T47D (cell line): ENCODE measurements around the gene LPIN2.
"Not testable (repeated sequence)": the region's sequence is repeated elsewhere in the genome, so short reads cannot be mapped to it uniquely, and the experiment has no call there.

ENCODE experiments used
- DNase-seq, 2 experiments: peaks; one replicate each; pipeline versions ENCODE4 v3.0.0 to v3.0.0-alpha.2; 2011 to 2012; ENCODE audit warnings: low read depth in 1 of 2, low spot score in 1 of 2
- JUND ChIP-seq: IDR thresholded peaks from 2 replicates; pipeline ENCODE4 v1.6.1; 2012; ENCODE audit warnings: low read depth
- in situ Hi-C: cut with HindIII; loops from 2 replicates; pipeline ENCODE4 v1.10.0; 2016; ENCODE audit warnings: low sequenced_read_pairs, low pct_unique_long_range_greater_than_20kb

Gene LPIN2

GRCh38 chr18:3010086-3010485, 2.9 kb downstream of the LPIN2 start:
- DNase-seq: no peak
- in situ Hi-C loops: no loop called here
- TF ChIP-seq JUND: no peak

- no peak for TF ChIP-seq JUND
- DNase-seq: no peak
- in situ Hi-C loops: no loop called here
Observed at GRCh38 chr18:3008541-3008940, 4.4 kb downstream of the LPIN2 start.

DNA sequence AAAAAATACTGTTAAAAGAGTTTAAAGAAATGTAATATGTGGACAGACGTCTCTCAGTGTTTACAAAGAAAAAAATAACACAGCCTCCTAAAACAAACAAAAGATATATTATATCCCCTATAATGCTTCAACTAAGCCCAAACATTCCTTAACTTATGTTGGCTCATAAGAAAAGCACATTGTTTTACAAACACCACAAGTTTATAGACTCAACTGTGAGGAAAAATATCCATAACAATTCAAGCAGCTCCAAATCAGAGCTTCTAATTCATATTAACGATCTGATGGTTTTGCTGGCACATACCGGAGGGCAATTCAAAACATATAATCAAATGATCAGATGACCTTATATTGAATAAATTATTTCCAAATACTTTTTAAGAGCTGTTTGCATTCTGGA, 5.5 kb downstream of the LPIN2 start:
- in situ Hi-C loops: no loop called here
- DNase-seq: no peak
- TF ChIP-seq JUND: no peak

DNA sequence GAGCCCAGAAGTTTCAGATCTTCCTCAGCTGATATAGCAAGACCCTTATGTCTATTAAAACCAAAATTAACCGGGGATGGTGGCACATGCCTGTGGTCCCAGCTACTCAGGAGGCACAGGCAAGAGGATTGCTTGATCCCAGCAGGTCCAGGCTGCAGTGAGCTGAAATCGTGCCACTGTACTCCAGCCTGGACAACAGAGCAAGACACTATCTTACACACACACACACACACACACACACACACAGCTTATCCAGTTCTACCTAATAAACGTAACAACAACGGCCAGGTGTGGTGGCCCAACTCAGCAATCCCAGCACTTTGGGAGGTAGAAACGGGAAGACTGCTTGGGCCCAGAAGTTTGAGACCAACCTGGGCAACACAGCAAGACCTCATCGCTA, 7.5 kb downstream of the LPIN2 start:
- in situ Hi-C loops: no loop called here
- no peak for TF ChIP-seq JUND
- DNase-seq: no peak

DNA sequence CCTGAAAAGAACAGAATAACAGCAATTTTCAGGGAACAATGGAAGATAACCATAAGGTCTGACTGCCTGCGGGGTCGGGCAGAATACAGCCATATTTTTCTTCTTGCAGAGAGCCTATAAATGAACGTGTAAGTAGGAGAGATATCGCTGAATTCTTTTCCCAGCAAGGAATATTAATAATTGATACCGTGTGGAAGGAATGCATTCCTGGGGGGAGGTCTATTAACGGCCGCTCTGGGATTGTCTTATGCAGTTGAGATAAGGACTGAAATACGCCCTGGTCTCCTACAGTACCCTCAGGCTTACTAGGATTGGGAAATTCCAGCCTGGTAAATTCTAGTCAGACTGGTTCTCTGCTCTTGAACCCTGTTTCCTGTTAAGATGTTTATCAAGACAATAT, 9.2 kb downstream of the LPIN2 start:
- DNase-seq: not testable (repeated sequence)

DNA sequence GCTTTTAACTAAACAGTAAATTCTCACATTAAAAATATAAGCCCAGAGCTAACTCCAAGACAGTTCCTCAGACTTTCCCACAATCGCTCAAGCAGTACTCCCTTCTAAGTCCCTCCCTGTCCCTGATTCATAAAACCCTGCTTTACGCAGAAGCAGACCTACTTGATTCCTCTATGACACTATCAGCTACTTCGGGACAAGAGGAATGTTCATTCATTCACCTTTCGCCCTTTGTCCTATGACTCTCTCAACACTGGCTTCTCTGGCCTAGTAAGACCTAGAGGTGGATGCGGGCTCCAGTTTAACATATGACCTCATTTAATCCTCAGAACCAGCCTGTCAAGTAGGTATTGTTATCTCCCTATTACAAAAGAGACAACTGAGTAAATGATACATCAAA, 10.2 kb downstream of the LPIN2 start:
- in situ Hi-C loops: no loop called here
- no peak for TF ChIP-seq JUND
- no peak for DNase-seq

More for the DNA sequence above, 9.2 kb downstream of the LPIN2 start:
- in situ Hi-C loops: not testable (repeated sequence)

DNA sequence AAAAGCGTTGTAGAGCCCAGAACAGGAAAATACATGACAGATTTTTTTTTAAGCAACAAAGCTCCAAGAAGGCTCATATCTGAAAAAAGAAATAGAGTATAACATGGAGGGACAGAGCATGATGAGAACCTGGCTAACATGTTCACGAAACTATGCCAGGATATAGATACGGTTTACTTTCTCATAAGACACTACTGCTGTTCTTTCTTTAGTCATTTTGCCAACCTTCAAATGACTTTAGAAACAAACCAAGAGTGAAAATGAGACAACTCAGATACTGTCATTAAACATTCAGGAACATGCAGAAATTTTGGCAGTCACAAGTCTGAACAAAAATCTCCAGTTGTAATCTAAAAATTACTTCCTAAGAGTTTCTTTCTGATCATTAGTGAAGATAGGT, 14.3 kb downstream of the LPIN2 start:
- in situ Hi-C loops: no loop called here

GRCh38 chr18:2997846-2998564, 14.9 kb downstream of the LPIN2 start:
- no peak for DNase-seq
- TF ChIP-seq JUND: no peak
- in situ Hi-C loops: no loop called here

More for the DNA sequence above, 14.3 kb downstream of the LPIN2 start:
- no peak for TF ChIP-seq JUND
- no peak for DNase-seq

- DNase-seq: no peak
- in situ Hi-C loops: no loop called here
- no peak for TF ChIP-seq JUND
Observed at GRCh38 chr18:2997429-2997828, 15.5 kb downstream of the LPIN2 start.

DNA sequence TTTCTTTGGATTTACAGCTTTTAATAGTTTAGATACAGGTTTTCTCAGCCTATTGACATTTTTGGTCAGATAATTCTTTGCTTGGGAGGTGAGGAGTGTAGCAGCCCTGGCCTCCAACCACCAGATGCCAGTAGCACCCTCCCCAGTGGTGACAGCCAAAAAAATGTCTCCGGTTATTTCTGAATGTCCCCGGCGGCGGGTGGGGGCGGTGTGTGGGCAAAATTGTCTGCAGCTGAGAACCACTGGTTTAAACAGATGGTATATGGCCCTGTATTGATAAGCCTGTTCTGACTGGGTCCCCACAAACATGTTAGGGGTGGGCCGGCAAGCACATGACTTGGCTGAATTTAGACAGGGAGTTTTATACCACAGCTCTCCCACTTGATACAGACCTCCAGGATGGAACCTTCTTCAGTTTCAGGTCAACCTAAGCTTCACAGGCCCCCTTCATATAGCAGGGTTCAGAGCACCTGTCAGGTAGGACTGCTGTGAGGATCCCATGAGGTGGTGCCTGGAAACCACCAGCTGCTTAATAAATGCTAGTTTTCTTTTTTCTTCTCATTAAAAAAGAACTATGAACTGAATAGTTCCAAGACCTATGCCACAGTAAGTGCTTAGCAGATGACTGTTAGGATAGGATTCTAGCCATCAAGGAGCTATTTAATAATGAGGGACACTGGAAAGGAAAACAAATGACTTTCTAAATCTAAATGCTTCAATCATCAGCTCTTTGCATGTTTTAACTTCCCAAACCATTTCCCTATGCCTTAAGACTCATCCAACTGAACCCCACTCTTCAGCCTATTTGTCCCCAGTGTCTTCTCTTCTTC, 18.1 kb downstream of the LPIN2 start:
- in situ Hi-C loops: no loop called here
- DNase-seq: no peak
- TF ChIP-seq JUND: no peak

DNA sequence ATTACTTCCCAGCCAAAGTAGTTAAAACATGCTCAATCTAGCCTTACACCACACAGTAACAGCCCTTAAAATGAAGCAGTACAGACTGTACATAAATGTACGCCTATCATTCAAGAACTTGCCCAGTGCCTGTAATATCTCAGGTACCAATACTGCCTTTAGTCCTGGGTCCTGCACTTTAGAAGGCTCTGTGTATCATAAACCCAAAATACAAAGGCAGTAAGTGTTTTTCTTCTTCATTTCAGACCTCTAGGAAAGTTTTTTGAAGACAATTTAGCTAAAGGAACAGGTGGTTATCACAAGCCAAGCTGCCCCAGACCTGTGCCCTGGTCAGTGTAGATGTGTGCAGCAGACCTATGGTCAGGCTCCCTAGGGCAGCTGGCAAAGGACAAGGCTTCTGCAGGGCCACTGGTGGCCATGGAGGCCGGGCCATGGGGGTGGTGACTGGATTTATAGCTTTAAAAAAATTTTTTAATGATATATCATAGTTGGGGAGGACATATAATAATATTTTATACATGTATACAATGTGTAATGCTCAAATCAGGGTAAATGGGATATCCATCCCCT, 18.8 kb downstream of the LPIN2 start:
- DNase-seq: no peak
- in situ Hi-C loops: no loop called here
- no peak for TF ChIP-seq JUND

DNA sequence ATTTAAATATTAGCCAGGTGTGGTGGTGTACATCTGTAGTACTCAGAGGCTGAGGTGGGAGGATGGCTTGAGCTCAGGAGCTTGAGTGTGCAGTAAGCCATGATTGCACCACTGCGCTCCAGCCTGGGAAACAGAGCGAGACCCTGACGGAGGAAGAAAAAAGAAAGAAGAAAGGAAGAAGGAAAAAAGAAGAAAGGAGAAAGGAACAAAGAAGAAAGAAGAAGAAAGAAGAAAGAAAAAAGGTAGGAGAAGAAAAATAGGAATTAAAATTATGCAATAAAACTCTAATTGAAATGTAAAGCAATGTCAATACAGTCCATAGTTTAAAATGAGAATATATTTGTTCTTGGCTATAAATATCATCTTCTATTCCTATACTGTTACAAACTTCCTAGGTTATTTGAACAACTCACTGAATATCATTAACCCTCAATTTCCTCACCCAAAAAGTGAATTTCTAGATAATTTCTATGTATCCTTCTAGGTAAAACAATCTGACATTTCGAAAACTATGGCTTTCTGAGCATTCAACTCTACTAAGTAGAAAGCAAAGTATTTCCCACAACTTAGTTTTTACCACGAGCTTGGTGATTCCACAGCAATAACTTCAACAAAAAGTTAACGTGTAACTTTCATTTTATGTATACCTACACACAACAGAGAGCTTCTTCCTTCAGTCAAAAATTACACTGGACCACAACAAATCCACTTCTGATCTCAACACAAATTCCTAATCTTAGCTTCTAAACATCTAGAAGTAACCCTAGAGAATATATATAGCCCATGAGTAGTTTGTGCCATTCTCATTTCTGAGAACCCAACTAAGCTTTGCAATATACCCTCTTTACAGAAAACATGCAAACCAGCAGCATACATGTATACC, 19.7 kb downstream of the LPIN2 start:
- TF ChIP-seq JUND: no peak
- in situ Hi-C loops: no loop called here
- DNase-seq: no peak
